NK-92 (cell line): ENCODE results near the gene ANKRD29.
"Not testable (repeated sequence)": the region's sequence is repeated elsewhere in the genome, so short reads cannot be mapped to it uniquely, and the experiment has no call there.

Experiments
- DNase-seq: peaks from one replicate; lab custom pipeline; 2025; ENCODE audit not compliant: unreplicated experiment; lab: John Stamatoyannopoulos, UW

ANKRD29 gene

GRCh38 chr18:23616258-23616657 lies 46.5 kb downstream of the ANKRD29 start:
- no peak for DNase-seq

- DNase-seq, result no peak
Measured at GRCh38 chr18:23614891-23615290, 47.8 kb downstream of the ANKRD29 start.

DNA sequence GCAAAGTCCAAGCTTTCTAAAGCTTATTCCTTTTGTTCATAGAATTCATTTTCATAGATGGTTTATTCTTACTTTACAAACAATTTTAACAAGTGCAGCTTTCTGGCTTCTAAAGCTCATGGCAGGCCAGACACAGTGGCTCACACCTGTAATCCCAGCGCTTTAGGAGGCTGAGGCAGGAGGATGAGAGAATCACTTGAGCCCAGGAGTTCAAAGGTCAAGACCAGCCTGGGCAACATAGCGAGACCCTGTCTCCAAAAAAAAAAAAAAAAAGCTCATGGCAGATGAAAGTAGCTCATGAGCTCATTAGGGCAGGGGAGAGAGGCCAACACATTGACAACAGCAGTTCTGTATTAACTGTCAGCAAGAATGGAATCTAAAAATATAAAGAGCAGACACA lies 48.3 kb downstream of the ANKRD29 start:
- no peak for DNase-seq

DNA sequence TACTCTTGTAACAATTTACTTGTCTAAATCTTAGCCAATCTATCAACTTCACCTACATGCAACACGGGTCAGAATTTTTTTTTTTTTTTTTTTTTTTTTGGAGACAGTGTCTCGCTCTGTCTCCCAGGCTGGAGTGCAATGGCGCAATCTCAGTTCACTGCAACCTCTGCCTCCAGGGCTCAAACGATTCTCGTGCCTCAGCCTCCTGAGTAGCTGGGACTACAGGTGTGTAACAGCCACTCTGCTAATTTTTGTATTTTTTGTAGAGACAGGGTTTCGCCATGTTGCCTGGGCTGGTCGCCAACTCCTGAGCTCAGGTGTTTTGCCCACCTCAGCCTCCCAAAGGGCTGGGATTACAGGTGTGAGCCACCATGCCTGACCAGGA lies 49.6 kb downstream of the ANKRD29 start:
- not testable (repeated sequence) for DNase-seq

DNA sequence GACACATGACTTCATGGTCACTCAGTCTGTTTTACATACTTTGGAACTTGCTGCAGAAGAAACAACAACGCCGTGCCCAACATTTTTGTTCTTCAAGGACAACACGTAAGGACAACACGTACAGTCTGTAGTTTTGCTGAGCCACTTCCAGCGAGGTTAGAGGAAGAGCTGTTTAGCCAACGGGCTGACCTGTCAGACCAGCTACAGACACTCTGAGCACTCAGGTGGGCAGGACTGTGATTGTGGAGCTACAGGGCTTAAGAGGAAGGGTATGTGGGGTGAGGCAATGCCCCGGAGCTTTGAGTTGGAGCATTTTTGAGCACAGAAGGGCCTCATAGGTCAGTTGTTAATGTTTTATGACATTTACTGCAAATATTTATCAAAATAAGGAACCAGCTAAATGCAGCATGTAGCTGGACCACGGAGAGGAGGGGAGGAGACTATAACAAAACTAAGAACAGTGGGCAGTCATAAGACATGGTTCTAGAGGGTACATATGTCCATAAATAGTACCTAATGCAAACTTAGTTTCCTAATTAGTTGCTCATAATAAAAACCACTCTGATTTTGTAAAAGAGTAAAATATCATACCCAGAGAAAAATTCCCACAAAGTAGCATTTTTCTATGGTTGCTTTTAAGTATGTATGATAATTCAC lies 50.1 kb downstream of the ANKRD29 start:
- no peak for DNase-seq

GRCh38 chr18:23609390-23610023 lies 53.2 kb downstream of the ANKRD29 start:
- no peak for DNase-seq

DNA sequence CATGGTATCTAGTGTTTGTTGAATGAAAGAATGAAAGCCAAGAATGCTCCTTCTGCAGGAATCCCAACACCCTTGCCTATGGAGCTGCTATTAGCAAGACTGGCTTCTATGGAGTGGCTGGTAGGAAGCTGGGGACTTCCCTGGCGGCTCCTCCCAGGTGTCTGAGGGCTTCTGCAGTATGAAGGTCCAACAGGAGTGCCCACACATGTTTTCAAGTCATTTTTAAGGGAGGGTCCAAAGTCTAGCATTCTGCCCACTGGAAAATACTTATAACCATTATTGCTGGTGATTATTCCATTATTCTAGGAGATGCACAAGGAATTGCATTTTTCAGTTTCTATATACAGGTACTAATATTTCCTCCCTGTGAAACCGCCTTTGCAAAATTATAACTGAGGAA lies 54.5 kb downstream of the ANKRD29 start:
- DNase-seq, result no peak

GRCh38 chr18:23605941-23606340 lies 56.8 kb downstream of the ANKRD29 start:
- DNase-seq, result no peak

- no peak for DNase-seq
Measured at GRCh38 chr18:23599809-23600208, 62.9 kb downstream of the ANKRD29 start.

DNA sequence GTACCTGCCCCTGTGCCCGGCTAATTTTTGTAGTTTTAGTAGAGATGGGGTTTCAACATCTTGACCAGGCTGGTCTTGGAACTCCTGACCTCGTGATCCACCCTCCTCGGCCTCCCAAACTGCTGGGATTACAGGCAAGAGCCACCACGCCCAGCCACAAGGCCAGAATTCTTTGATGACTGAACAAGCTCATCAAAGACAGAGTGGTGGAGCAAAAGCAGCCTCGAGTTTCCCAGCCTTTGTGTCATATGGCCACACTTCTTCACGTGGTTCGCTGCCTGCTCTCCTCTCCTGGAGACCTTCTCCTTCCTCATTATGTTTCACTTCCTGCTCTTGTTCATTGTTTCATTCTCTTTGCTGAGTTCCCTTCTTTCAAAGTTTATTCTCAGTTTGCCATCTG lies 66.5 kb downstream of the ANKRD29 start:
- no peak for DNase-seq

DNA sequence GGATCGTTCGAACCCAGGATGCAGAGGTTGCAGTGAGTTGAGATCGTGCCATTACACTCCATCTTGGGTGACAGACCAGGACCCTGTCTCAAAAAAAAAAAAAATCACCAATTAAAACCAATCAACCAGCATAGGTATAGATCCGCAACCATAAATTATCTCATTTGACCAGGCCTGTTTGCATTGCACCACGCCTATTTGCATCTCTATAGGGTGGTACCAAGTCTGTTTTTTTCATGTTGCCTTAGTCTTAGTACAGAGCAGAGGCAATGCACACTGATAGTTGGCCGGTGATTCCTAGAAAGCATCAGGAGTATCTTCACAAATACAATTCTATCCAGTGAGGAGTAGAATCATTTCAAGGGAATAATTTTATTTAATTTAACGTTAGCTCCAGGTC lies 67.1 kb downstream of the ANKRD29 start:
- no peak for DNase-seq

GRCh38 chr18:23593720-23594119 lies 69.0 kb downstream of the ANKRD29 start:
- DNase-seq, result no peak

- DNase-seq, result no peak
Measured at GRCh38 chr18:23592911-23593310, 69.8 kb downstream of the ANKRD29 start.

GRCh38 chr18:23591011-23591410 lies 71.7 kb downstream of the ANKRD29 start:
- no peak for DNase-seq

DNA sequence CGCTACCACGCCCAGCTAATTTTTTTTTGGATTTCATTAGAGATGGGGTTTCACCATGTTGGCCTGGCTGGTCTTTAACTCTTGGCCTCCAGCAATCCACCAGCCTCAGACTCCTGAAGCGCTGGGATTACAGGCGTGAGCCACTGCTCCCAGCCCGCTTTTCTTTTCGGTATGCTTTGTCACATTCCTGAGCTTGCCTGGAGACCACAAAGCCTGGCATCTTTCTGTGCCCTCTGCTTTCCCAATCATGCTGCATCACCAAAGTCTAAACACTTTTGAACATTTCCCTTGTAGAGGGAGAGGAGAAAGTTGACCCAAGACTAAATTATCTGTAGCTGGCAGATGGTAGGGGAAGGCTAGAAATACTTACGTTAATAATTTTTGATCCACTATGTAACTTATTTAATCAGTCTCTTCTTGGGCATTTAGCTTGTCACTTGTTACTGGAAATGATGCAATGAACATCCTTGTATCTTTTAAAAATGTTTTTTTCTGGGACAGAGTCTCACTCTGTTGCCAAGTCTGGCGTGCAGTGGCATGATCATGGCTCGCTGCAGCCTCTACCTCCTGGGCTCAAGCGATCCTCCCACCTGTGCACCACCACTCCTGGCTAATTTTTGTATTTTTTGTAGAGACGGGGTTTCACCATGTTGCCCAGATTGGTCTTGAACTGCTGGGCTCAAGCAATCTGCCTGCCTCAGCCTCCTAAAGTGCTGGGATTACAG lies 73.7 kb downstream of the ANKRD29 start:
- DNase-seq, result no peak

- DNase-seq, result no peak
Measured at GRCh38 chr18:23587220-23587642, 75.5 kb downstream of the ANKRD29 start.

DNA sequence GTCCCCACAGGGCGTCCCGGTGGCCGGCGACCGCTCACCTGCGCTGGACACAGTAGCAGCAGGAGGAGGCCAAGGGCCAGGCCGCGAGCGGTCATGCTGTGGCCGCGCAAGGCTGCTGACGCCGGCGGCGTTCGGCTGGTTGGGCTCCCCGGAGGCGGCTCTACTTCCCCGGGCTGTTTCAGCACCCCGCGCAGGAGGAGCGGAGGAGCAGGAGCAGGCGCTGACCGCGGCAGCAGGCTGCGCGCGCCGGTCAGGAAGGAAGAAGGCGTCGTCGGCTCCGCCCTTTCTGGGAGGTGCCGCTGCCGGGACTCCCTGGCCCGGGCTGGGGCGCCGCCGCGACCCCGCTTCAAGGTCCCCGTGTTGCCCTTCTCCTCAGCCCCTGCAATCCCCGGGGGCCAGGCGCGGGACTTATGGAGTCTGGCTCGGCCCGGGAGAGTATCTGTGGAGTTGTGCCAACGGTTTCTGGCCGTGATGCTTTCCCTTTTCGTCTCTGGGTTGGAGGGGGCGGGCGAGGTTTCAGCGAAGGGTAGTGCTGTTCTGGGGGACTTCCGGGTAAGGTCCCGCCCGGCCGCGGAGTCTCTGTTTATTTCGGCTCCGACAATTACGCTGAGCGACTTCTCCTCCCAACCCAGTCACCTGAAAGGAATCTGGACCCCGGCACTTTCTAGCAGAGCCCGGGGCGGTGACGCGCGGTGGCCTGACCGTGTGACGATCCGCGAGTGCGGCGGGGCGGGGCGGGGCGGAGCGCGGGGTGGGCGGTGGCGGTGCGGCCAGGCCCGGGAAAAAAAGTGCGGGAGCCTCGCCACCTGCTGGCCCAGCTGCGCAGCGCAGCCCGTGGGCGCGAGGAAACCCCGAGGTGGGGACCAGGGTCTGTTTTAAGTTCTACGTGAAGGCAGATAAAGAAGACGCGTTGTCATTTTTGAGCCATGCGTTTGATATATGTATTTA lies 76.2 kb downstream of the ANKRD29 start, which contains the start of gene NPC1:
Gene NPC1, minus strand, starts transcription at position 258 of the 948 bp plus-strand sequence. Its CDS starts 163 bp downstream, at position 95.
- DNase-seq, result peak; percentile 50

GRCh38 chr18:23585897-23586248 lies 76.8 kb downstream of the ANKRD29 start:
- DNase-seq, result no peak

- DNase-seq, result no peak
Measured at GRCh38 chr18:23585007-23585871, 77.5 kb downstream of the ANKRD29 start.
